Naive B cell (primary cell): ENCODE measurements around the gene AVPI1. TPM values are rescaled to one million over a fixed set of nuclear protein-coding genes. Genes with fewer than 3 reads are reported as not detected.
"Not testable (repeated sequence)": the region's sequence is repeated elsewhere in the genome, so short reads cannot be mapped to it uniquely, and the experiment has no call there.

ENCODE experiments used
- ATAC-seq, 2 donors: fragments of 150-1000 bp; cut with Tn5 transposase; 2 replicates each; pipeline ENCODE4 v1.10.0; 2021; ENCODE audit warnings: low read depth in 2 of 2, mild to moderate bottlenecking in 2 of 2, moderate library complexity in 2 of 2
- DNase-seq: peaks from one replicate; pipeline ENCODE4 v3.0.0; 2022
- H3K27ac Mint-ChIP-seq, 6 donors: one replicate each; pipeline ENCODE4 v1.8.0; 2020 to 2022; ENCODE audit warnings: mild to moderate bottlenecking in 6 of 6, mixed read lengths in 6 of 6, moderate library complexity in 5 of 6, inconsistent platforms in 2 of 6
- H3K27me3 Mint-ChIP-seq, 3 donors: one replicate each; pipeline ENCODE4 v1.8.0; 2021 to 2022; ENCODE audit warnings: mixed read lengths in 3 of 3, mild to moderate bottlenecking in 1 of 3
- H3K36me3 Mint-ChIP-seq, 2 donors: one replicate each; pipeline ENCODE4 v1.8.0; 2020 to 2022; ENCODE audit warnings: mixed read lengths in 2 of 2, inconsistent platforms in 1 of 2, mild to moderate bottlenecking in 1 of 2
- H3K4me1 Mint-ChIP-seq, 3 donors: one replicate each; pipeline ENCODE4 v1.8.0; 2020 to 2022; ENCODE audit warnings: mixed read lengths in 3 of 3, inconsistent platforms in 1 of 3, mild to moderate bottlenecking in 1 of 3, moderate library complexity in 1 of 3
- H3K4me3 Mint-ChIP-seq, 8 donors: one replicate each; pipeline ENCODE4 v1.8.0; 2020 to 2022; ENCODE audit warnings: mild to moderate bottlenecking in 8 of 8, mixed read lengths in 8 of 8, moderate library complexity in 8 of 8, inconsistent platforms in 2 of 8
- H3K9me3 Mint-ChIP-seq, 7 donors: one replicate each; pipeline ENCODE4 v1.8.0; 2020 to 2022; ENCODE audit warnings: mixed read lengths in 7 of 7, mild to moderate bottlenecking in 5 of 7, inconsistent platforms in 2 of 7, moderate library complexity in 1 of 7
- polyA plus RNA-seq, 6 donors: library from polyadenylated mRNA; unstranded; fragments of 300-500 nt; fragmentation: Illumina TruSeq; gene quantifications; one replicate each; pipeline ENCODE4 v1.2.3, GENCODE V29; 2021; ENCODE audit warnings: low read depth in 6 of 6

Gene AVPI1
- polyA plus RNA-seq, 6 donors from 2014 or later, result 1.4 to 4.0 (median 2.3) TPM

DNA sequence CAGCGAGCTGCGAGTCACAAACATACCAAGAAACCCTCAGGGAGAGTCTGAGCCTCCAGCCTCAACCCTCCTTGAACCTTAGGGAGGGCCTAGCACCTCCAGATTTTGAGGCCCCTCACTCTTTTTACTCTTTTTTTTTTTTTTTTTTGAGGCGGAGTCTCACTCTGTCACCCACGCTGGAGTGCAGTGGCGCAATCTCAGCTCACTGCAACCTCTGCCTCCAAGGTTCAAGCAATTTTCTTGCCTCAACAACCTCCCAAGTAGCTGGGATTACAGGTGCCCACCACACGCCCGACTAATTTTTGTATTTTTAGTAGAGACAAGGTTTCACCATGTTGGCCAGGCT lies 2.7 kb downstream of the AVPI1 start:
- not testable (repeated sequence) for H3K27me3 Mint-ChIP-seq, H3K36me3 Mint-ChIP-seq, H3K9me3 Mint-ChIP-seq, H3K27ac Mint-ChIP-seq, ATAC-seq, DNase-seq
- peaks cover 6 to 16% (median 9%) of the 10 kb centered on the region in 3 donors for H3K4me1 Mint-ChIP-seq
- H3K4me3 Mint-ChIP-seq, result peak overlapping the region in 1 of 8 donors; percentile 18

- Mint-ChIP-seq H3K4me3 (peak overlapping the region in 2 of 8 donors; percentile 18 to 44), H3K27me3 (no peaks in the 10 kb centered on the region), H3K4me1 (peaks cover 6 to 16% (median 9%) of the 10 kb centered on the region in 3 donors), H3K27ac (peak overlapping the region in 1 of 6 donors; percentile 64), H3K9me3 (no peaks in the 10 kb centered on the region), H3K36me3 (no peaks in the 10 kb centered on the region)
- no peak for DNase-seq
- ATAC-seq, result no peak
These were observed 3.3 kb downstream of the AVPI1 start for GRCh38 chr10:97683556-97684367.

GRCh38 chr10:97682042-97682441 lies 5.0 kb downstream of the AVPI1 start:
- no peaks in the 10 kb centered on the region for H3K36me3 Mint-ChIP-seq
- no peak overlapping the region for H3K4me3 Mint-ChIP-seq
- no peaks in the 10 kb centered on the region for H3K9me3 Mint-ChIP-seq
- DNase-seq, result no peak
- H3K27ac Mint-ChIP-seq, result no peak overlapping the region
- no peak for ATAC-seq
- H3K27me3 Mint-ChIP-seq, result no peaks in the 10 kb centered on the region
- peaks cover 0 to 13% (median 4%) of the 10 kb centered on the region in 3 donors for H3K4me1 Mint-ChIP-seq

DNA sequence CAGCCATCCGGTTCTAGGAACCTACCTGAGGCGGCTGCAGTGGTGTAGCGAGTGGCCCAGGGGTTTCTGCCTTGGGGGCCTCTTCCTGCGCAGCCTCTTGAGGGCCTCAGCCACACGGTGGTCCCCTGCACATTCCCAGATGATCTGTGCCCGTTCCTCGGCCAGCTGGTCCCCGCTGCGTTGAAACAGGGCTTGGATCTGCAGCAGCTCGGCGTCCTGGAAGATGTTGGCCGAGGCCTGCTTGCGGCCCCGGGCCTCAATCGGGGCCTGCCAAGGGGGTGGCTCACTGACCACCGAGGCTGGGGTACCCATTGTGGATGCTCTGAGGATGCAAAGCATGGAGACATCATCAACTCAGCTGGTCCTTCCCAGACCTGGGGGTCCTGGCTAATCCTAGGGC lies 7.4 kb downstream of the AVPI1 start:
- Mint-ChIP-seq H3K9me3 (no peaks in the 10 kb centered on the region), H3K27me3 (no peaks in the 10 kb centered on the region), H3K36me3 (peaks cover 0 to 4% of the 10 kb centered on the region in 2 donors), H3K4me3 (no peak overlapping the region), H3K4me1 (peaks cover 0 to 10% (median 10%) of the 10 kb centered on the region in 3 donors), H3K27ac (no peak overlapping the region)
- ATAC-seq, result no peak
- DNase-seq, result no peak

GRCh38 chr10:97676770-97677581 lies 10.1 kb downstream of the AVPI1 start:
- Mint-ChIP-seq H3K27ac (peak overlapping the region; percentile 4 to 91 (median 30)), H3K4me1 (peaks cover 0 to 10% (median 10%) of the 10 kb centered on the region in 3 donors), H3K9me3 (no peaks in the 10 kb centered on the region), H3K36me3 (peaks cover 0 to 9% of the 10 kb centered on the region in 2 donors), H3K27me3 (no peaks in the 10 kb centered on the region), H3K4me3 (peak overlapping the region in 1 of 8 donors; percentile 33)
- DNase-seq (peak; percentile 55), ATAC-seq (peak; percentile 81 to 90)

GRCh38 chr10:97675222-97675621 lies 11.8 kb downstream of the AVPI1 start:
- no peak for ATAC-seq
- Mint-ChIP-seq H3K27me3 (no peaks in the 10 kb centered on the region), H3K4me1 (peaks cover 0 to 10% (median 10%) of the 10 kb centered on the region in 3 donors), H3K36me3 (peaks cover 0 to 9% of the 10 kb centered on the region in 2 donors), H3K4me3 (no peak overlapping the region), H3K9me3 (no peaks in the 10 kb centered on the region), H3K27ac (no peak overlapping the region)
- no peak for DNase-seq

GRCh38 chr10:97673736-97674525 lies 13.1 kb downstream of the AVPI1 start:
- DNase-seq, result no peak
- H3K9me3 Mint-ChIP-seq, result no peaks in the 10 kb centered on the region
- peaks cover 0 to 9% of the 10 kb centered on the region in 2 donors for H3K36me3 Mint-ChIP-seq
- no peak overlapping the region for H3K4me3 Mint-ChIP-seq
- H3K4me1 Mint-ChIP-seq, result peaks cover 0 to 10% (median 10%) of the 10 kb centered on the region in 3 donors
- H3K27me3 Mint-ChIP-seq, result no peaks in the 10 kb centered on the region
- H3K27ac Mint-ChIP-seq, result peak overlapping the region in 1 of 6 donors; percentile 58
- ATAC-seq, result no peak

GRCh38 chr10:97669571-97669970 lies 17.5 kb downstream of the AVPI1 start:
- no peak overlapping the region for H3K4me3 Mint-ChIP-seq
- DNase-seq (no peak), ATAC-seq (no peak)
- peak overlapping the region in 1 of 6 donors; percentile 13 for H3K27ac Mint-ChIP-seq
- H3K9me3 Mint-ChIP-seq, result no peaks in the 10 kb centered on the region
- no peaks in the 10 kb centered on the region for H3K4me1 Mint-ChIP-seq
- peaks cover 13 to 16% of the 10 kb centered on the region in 2 donors for H3K36me3 Mint-ChIP-seq
- no peaks in the 10 kb centered on the region for H3K27me3 Mint-ChIP-seq

DNA sequence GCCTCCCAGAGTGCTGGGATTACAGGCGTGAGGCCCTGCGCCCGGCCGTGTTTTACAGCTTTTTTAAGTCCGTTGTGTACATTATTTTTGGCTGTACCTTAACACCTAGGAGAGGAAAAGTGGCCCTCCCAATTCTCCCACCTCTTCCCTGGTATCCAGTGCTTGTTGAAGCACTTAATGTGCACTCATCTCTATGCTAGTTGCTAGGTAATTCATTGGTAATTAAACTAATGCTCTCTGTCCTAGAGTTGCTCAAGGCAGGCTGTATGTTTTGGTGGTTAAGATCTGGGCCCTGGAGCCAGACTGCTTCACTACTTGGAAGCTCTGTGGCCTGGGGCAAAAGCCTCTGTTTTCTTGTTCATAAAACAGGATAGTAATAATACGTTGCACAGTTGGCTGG lies 19.6 kb downstream of the AVPI1 start:
- H3K27ac Mint-ChIP-seq, result peak overlapping the region in 1 of 6 donors; percentile 9

GRCh38 chr10:97666992-97667391 lies 20.0 kb downstream of the AVPI1 start:
- peaks cover 21 to 22% of the 10 kb centered on the region in 2 donors for H3K36me3 Mint-ChIP-seq
- no peaks in the 10 kb centered on the region for H3K27me3 Mint-ChIP-seq
- DNase-seq (no peak), ATAC-seq (no peak)
- no peak overlapping the region for H3K4me3 Mint-ChIP-seq
- H3K9me3 Mint-ChIP-seq, result no peaks in the 10 kb centered on the region
- H3K4me1 Mint-ChIP-seq, result no peaks in the 10 kb centered on the region
- no peak overlapping the region for H3K27ac Mint-ChIP-seq

More for the DNA sequence above, 19.6 kb downstream of the AVPI1 start:
- Mint-ChIP-seq H3K9me3 (no peaks in the 10 kb centered on the region), H3K4me1 (no peaks in the 10 kb centered on the region), H3K27me3 (no peaks in the 10 kb centered on the region), H3K36me3 (peaks cover 21 to 22% of the 10 kb centered on the region in 2 donors), H3K4me3 (no peak overlapping the region)
- ATAC-seq, result no peak
- no peak for DNase-seq

- DNase-seq (no peak), ATAC-seq (no peak)
- Mint-ChIP-seq H3K4me3 (no peak overlapping the region), H3K27ac (no peak overlapping the region), H3K4me1 (no peaks in the 10 kb centered on the region), H3K27me3 (no peaks in the 10 kb centered on the region), H3K36me3 (peaks cover 21 to 22% of the 10 kb centered on the region in 2 donors), H3K9me3 (no peaks in the 10 kb centered on the region)
These were observed 22.7 kb downstream of the AVPI1 start for GRCh38 chr10:97664282-97664850.

- no peaks in the 10 kb centered on the region for H3K27me3 Mint-ChIP-seq
- H3K4me3 Mint-ChIP-seq, result no peak overlapping the region
- no peak for ATAC-seq
- no peaks in the 10 kb centered on the region for H3K4me1 Mint-ChIP-seq
- H3K27ac Mint-ChIP-seq, result peak overlapping the region in 1 of 6 donors; percentile 89
- no peak for DNase-seq
- no peaks in the 10 kb centered on the region for H3K9me3 Mint-ChIP-seq
- peaks cover 25 to 28% of the 10 kb centered on the region in 2 donors for H3K36me3 Mint-ChIP-seq
These were observed 27.5 kb downstream of the AVPI1 start for GRCh38 chr10:97659589-97659988.

DNA sequence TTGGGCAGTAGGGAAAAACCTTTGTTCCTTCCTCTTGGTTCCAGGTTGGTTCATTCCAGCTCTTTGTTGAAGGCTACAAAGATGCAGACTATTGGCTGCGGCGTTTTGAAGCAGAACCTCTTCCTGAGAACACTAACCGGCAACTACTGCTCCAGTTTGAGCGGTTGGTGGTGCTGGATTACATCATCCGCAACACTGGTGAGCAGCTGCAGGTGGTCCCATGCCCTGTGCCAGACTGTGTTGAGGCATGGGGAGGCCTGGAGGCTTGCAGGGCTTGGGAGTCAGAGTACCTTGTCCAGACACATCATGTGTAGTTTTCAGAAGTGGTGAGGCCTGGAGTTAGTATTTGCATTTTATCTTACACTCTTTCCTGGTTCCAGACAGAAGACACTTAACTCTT lies 30.3 kb downstream of the AVPI1 start:
- Mint-ChIP-seq H3K9me3 (no peaks in the 10 kb centered on the region), H3K4me3 (peak overlapping the region in 1 of 8 donors; percentile 15), H3K27me3 (no peaks in the 10 kb centered on the region), H3K27ac (no peak overlapping the region), H3K4me1 (no peaks in the 10 kb centered on the region), H3K36me3 (peaks cover 25 to 34% of the 10 kb centered on the region in 2 donors)
- ATAC-seq (no peak), DNase-seq (no peak)
